Liver (tissue), 3 donors: ENCODE measurements around the gene CCSAP.

Experiments
- ATF3 ChIP-seq: IDR thresholded peaks from 2 replicates; pipeline ENCODE4 v1.6.1; 2016; ENCODE audit warnings: antibody characterized with exemption
- CTCF ChIP-seq: fragments of 150-350 bp; IDR thresholded peaks from 2 replicates; pipeline ENCODE4 v1.5.1; 2017; ENCODE audit warnings: improper control_type of control experiment, low read depth, low read length; ENCODE audit not compliant: missing input control
- EGR1 ChIP-seq, 2 donors: IDR thresholded peaks; 2 replicates each; pipeline ENCODE4 v1.6.1; 2016 to 2018; ENCODE audit warnings: antibody characterized with exemption in 2 of 2, low read depth in 2 of 2
- FOXA1 ChIP-seq: IDR thresholded peaks from 2 replicates; pipeline ENCODE4 v1.6.1; 2016; ENCODE audit warnings: antibody characterized with exemption
- HNF4A ChIP-seq, 2 donors: conservative IDR thresholded peaks; 2 replicates each; pipeline ENCODE4 v1.6.1; 2016; ENCODE audit warnings: antibody characterized with exemption in 2 of 2, mild to moderate bottlenecking in 2 of 2
- HNF4G ChIP-seq: IDR thresholded peaks from 2 replicates; pipeline ENCODE4 v1.6.1; 2016; ENCODE audit warnings: antibody characterized with exemption
- JUND ChIP-seq, 2 donors: IDR thresholded peaks; 2 replicates each; pipeline ENCODE4 v1.6.1; 2016; ENCODE audit warnings: antibody characterized with exemption in 2 of 2
- MAX ChIP-seq: IDR thresholded peaks from 2 replicates; pipeline ENCODE4 v1.6.1; 2016; ENCODE audit warnings: antibody characterized with exemption
- RAD21 ChIP-seq, 2 donors: IDR thresholded peaks; 2 replicates each; pipeline ENCODE4 v1.6.1; 2016; ENCODE audit warnings: antibody characterized with exemption in 2 of 2, mild to moderate bottlenecking in 2 of 2
- REST ChIP-seq: IDR thresholded peaks from 2 replicates; pipeline ENCODE4 v1.6.1; 2016; ENCODE audit warnings: antibody characterized with exemption, mild to moderate bottlenecking
- SP1 ChIP-seq: IDR thresholded peaks from 2 replicates; pipeline ENCODE4 v1.6.1; 2018; ENCODE audit warnings: antibody characterized with exemption, mild to moderate bottlenecking
- TAF1 ChIP-seq: conservative IDR thresholded peaks from 2 replicates; pipeline ENCODE4 v1.6.1; 2016; ENCODE audit warnings: antibody characterized with exemption, mild to moderate bottlenecking
- ZBTB33 ChIP-seq: IDR thresholded peaks from 2 replicates; pipeline ENCODE4 v1.6.1; 2016; ENCODE audit warnings: antibody characterized with exemption
- donor health status: healthy.
- donor health status: healthy.

GRCh38 chr1:229305392-229305791 lies 37.5 kb downstream of the CCSAP start:
- TF ChIP-seq CTCF, result no peak
- no peak for TF ChIP-seq REST
- TF ChIP-seq MAX, result no peak
- no peak for TF ChIP-seq ATF3
- no peak for TF ChIP-seq JUND (IDR thresholded peaks at IDR 0.05)
- no peak for TF ChIP-seq EGR1 (IDR thresholded peaks at IDR 0.05; ENCODE audit: low read depth in 2 of 2)
- no peak for TF ChIP-seq ZBTB33
- no peak for TF ChIP-seq SP1
- no peak for TF ChIP-seq HNF4A (conservative IDR thresholded peaks at IDR 0.05)
- no peak for TF ChIP-seq TAF1
- no peak for TF ChIP-seq FOXA1
- no peak for TF ChIP-seq RAD21 (IDR thresholded peaks at IDR 0.05)
- TF ChIP-seq HNF4G, result no peak
